NCI-H2196 treated with DMSO at 0.1 percent for 48 hours (cell line): Measurements from ENCODE around the gene QKI.

Source experiments
- DNase-seq: peaks from one replicate; lab custom pipeline; 2025; ENCODE audit not compliant: unreplicated experiment; lab: John Stamatoyannopoulos, UW

Gene QKI

DNA sequence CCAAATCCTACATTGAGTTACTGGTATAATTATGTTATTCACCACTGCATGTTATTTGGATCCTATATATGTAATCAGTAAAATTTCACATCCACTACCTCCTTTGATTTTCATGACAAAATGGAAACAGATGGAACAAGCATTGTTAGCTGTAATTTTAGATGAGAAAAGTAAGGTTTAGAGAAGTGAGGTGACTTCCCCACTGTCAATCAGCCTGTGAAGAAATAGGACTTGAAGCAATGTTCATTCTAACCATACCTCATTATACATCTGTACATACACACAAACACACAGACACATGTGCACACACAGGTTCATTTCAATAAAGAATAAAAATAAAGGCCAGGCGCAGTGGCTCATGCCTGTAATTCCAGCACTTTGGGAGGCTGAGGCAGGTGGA lies 23.7 kb upstream of the QKI start:
- DNase-seq, result no peak

DNA sequence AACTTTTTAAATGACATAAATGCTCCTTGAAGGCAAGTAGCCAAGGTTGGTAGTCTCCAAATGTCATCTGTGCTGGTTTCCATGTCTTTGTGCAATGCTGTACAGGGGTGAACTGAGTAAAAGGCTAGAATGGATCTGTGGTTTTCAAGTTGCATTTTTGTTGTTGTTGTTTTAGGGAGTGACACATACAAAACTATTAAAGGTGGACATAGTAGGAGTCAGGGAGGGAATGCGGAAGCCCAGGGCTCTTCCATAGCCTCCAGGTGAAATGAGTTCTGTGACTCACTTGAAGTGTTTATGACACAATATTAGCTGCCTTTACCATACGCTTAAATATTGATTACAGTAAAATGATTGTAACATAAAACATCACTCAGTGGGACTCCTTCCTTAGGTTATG lies 22.5 kb upstream of the QKI start:
- DNase-seq, result no peak

DNA sequence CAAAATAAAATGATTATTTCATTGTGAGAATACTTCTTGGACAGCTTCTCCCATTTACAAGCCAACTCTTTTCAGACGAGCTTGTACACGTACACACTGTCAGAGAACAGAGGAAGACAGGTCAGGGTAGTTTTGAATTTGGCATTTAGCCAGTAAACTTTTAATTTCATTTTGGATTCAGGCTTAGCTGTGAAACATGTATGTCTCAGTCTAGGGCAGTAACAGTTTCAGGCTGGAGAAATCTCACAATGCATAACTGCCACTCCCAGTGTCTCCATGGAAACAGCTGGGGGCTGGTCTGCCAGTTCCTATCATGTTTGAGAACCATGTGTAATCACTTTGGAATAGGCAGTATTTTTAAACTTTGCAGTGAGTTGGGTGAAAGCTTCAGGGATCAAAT lies 22.0 kb upstream of the QKI start:
- DNase-seq, result no peak

DNA sequence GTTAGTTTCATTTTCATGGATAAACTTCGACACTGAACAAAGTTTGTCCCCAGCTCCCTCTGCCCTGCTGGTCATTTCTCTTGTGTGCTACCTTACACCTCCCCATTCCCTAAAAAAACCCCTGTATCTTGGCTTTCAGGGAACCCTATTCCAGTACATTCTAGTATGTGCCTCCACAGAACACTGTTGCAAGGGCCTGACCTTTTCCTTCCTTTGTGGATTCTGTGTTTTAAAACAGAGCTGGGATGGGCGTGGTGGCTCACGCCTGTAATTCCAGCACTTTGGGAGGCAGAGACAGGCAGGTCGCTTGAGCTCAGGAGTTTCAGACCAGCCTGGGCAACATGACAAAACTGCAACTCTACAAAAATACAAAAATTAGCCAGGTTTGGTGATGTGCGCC lies 20.6 kb upstream of the QKI start:
- DNase-seq, result no peak

DNA sequence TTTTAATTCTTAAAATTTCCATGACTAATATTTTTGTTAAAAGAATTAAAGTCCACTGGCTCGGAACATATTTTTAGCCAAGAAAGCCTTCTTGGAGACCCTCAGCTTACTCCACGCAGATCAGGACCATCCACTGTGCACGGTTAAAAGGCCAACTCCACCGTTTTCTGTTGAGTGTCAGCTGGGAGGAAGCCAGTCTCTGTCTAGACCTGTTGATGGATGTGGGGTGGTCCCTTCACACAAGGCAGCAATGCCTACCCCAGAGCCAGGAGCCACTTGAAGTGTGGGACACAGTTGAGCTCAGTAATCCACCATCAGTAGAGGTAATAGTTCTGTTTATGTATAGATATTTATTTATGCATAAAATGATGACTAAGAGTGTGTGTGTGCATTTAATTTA lies 19.9 kb upstream of the QKI start:
- no peak for DNase-seq

DNA sequence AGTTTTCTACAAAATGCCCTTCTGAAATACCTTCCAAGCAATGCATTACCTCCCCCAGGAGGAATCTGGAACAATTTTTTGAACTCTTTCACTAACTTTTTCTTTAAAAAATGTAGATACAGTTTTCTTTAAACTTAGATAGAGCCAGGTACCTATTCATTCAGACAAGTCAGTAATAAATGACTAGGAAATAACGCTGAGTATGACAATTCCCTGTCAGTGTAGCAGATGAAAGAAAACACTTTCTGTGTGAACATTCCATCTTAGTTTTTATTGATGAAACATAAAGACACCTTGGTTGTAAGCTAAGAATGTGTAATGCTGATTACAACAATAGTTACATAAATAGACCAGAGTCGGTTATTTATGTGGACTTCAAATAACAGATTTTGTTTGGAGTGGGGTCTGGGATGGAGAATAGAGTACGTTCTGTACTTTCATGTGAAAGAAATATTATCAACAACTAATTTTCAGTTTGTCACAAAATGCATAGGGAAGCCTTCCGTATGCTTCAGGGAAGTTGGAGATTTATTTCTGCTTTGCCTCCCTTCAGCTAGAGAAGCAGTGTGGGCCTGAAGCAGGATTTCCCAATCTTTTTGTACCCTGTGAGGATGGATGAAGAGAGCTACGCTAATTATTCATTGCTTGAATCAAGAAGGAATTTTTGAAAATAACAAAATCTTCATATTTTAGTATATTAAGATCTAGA lies 19.2 kb upstream of the QKI start:
- no peak for DNase-seq

DNA sequence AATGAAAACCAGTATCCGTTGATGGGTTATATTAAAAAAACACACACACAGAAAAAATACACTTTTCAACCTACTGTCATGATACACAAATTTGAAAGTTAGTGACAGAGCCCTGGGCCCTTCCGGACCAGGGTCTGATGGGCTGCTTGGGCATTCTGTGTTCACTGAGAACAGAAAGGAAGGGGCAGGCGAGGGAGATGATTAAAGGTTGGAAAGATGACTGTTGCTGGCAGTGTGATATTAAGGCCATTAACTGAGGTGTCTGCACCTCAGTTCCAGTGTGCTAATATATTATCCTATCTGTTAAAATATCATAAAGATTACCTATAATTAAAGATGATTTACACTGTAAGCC lies 18.7 kb upstream of the QKI start:
- no peak for DNase-seq

DNA sequence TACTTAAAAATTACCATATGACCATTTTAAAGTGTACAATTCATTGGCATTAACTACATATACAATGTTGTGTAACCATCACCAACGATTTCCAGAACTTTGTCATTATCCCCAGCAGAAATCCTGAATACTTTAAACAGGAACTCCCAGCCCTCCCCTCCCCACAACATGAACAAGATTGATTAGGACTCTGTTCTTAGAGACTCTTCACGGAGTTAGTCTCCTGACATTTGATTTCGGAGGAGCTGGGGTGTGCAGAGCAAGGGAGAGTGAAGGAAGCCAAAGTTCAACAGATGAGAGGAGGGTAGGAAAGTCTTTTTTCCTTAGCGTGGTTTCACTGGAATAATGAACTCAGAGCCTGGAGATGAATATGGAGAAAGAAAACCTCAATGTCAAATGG lies 17.2 kb upstream of the QKI start:
- no peak for DNase-seq

DNA sequence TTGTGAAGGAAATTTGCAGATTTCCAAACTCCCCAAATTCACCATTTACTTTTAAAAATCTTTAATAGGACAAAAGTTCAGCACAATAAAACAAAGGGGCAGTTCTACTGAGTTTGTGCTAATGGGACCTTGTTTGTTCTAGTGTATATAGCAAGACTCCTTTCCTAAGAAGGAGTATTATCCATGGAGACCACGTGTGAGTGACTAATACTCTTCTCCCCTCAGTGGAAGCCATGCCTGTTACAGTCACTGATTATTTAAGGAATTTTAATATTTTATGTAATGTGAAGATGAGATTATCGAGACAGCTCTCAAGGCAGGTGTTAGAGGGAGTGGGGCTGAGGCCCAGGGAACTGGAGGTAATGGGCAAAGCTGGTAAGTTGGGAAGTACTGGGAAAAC lies 16.4 kb upstream of the QKI start:
- no peak for DNase-seq

DNA sequence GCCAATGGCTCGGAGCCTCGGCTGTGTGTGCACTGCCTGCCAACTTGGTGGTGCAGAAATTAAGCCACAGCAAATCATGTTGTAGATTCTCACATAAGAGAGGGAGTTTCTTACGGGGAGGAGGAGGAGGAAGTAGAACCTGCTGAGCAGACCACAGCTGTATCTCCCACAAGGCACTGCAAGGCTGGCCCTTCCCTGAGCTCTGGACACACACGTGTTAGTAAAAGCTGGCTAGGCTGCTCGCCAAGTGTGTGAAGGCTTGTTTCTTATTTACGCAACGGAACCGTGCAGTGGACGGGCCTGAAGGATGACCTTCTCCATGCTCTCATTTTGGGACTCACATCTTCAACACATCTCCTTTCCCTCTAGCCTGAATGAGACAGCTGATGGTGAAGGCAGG lies 15.7 kb upstream of the QKI start:
- no peak for DNase-seq

DNA sequence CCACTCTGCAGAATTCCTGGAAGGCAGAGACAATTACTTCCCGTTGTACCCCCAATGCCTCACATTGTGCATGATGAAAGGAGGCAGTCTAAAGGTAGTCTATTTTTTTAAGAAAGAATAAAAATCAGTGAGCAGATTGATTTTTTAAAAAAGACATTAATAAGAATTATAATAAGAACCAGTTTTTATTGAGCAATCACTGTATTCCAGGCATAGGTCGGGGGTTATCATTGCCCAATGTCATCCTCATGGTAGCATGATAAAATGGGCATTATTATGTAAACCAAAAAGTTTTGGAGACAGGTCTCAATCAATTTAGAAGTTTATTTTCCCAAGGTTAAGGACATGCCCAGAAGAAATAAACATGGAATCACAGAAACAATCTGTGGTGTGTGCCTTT lies 14.0 kb upstream of the QKI start:
- no peak for DNase-seq

DNA sequence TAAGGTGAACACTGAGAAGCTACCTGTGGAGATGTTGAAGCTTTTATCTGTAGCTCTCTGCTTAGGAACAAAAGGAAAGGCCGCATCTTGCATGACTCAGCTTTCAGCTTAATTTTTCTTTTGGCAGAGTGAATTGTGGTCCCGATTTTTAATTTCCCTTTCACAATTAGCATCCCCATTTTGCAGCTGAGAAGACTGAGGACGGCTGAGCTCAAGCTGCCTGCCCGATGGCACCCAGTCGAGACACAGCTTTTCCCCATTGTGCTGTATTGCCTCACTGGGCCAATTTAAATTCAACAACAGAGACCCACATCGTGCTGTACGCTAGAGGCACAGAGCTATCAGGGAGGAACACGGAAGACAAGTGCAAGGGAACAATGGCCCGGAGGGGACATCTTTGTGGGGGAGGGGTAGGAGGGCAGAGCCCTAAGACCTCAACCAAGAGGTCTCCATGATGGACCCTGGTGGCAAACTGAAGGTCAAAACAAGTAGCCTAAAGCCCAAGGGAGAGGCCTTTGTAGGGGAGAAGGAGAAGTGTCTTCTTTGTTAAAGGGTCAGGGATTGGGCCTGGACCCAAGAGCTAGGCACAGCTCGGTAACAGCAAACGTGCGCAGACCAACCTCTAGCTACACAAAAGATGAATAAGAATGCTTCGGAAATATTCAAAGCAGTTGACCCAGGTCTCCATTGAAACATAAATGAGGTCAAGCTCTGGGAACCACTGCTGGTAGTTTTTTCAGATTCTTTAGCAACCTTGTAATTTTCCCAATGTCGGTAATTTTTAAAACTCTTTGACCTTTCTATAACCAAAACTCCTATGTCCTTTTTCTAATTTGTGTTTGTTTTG lies 13.3 kb upstream of the QKI start:
- DNase-seq, result no peak

DNA sequence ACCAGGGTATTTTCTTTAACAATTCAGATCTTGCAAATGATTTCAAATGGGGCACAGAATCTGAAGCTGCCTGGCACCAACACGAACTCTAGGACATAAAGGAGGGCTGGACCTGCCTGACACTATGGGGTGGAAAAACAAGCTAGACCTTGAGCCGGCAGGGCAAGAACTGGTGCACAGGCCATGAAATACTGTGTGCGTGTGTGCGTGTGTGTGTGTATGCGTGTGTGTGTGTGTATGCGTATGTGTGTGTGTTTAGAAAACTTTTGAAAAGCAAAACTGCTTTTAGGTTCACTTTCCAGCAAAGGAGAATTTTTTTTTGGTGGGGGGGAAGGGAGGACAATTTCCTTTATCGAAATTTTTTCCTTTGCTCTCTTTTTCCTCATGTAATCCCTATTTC lies 11.9 kb upstream of the QKI start:
- DNase-seq, result no peak

DNA sequence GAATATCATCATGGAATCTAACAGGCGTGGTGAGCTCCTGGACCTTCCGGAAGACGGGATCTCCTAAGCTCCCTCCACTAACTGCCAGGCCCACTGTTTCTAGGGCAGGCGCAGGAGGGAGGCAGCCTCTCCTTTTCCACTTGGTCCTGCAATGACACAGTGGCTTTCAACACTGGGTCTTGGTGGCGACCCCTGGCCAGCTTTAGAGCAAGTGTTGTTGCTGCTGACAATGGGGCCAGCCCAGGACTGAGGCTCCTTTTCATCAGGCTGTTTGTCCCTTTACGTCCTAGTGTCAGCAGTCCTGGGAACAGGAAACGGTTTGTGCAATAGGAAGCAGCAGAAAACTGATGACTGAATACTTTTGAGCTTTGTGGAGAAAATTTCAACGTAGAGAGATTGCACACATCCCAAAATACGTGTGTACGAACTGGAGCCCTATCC lies 9.7 kb upstream of the QKI start:
- no peak for DNase-seq

DNA sequence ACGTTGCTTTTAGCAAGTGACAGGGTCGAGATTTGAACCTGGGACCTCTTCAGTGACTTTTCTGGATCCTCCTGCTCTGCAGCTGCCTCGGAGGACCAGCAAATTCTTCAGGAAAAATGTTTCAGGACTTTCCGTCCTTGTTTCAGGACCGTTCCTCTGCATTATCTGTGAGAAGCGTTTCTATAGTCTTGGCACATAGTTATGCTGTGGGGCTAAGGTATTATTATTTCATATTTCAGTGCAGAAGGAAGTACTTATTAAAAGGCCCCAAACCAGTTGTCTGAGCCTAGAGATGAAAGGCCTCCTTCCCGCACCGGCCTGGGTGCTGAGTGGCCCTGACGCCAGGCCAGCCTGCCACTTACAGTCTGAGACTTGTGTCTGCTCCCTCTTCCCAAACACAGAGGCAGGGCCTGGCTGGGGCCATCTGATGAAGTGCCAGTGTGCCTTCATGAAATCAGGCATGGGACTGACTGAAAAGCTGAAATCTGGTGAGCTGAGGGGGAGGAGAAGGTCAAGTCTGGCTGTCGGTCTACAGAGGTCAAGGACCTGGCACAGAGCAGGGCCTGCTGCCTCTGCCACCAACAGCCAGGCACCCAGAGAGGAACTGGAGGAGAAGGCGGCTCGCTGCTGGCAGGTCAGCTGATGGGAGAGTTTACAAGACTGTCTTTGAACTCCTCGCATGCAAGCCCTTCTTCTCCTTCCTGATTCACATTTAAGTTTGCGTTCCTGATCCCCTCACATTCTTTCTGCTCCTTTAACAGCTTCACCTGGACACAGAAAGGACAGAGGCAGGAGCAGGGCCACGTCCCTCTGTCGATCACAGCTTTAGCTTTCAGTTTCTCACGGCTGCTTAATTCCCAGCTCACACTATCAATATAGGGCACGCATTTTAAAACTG lies 8.9 kb upstream of the QKI start:
- no peak for DNase-seq

DNA sequence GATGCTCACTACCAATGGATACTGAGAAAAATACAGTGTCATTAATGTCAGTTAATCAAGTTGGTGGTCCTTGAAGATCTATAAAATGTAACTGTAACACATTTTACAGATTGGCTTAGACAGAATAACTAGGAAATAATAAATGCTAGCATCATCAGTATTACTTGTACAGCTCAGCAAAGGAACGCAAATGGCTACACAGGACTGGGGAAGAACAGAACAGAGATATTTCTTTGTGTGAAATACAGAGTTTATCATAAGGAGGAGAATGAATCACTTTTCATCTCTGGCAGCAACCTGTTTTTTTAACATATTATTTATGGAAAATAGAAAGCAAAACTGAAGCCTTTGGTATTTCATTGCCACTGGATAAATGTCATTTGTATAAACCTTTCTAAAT lies 8.2 kb upstream of the QKI start:
- DNase-seq, result no peak

DNA sequence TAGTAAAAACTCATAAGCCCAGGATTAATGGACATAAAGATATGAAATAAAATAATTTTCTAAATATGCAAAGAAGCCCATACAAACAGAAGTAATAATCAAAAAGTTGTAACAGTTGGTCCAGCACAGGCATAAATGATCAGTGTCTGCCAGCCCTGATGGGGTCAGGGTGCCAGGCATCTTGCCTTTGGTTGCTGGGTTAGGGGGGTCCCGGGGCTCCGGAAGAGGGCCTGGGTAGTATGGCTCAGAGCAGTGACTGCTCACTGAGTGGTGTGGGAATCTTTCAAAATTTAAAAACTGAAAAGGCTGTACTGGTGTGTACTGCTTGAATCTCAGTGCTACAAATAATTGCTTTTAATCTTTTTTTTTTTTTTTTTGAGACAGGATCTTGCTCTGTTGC lies 7.7 kb upstream of the QKI start:
- DNase-seq, result no peak

DNA sequence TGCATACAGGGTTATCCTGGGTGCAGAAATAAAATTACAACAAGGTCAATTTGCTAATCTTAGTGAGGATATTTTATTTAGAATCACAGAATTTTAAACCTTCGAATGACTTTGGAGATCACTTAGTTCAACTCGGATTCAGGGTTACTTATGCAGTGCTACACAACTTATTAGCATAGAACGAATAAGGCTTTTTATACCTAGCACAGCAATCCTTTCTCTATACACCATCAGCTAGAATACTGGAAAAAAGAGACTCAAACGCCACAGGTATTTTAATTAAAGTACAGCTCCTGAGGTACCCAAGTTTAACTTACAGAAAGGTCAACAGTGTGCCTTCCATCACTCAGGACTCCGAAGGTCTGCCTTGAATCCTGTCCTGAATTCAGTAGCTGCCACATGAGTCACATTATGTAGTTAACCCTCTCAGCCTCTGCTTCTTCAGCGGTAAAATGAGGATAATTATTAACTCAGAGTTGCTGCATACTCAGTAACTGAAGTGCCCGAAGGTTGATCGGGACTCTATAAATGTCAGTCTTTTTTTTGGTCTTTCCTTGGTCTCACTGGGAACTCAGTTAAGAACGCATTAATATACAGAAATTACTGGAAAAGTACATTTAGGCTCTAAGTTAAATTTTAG lies 6.0 kb upstream of the QKI start:
- no peak for DNase-seq

DNA sequence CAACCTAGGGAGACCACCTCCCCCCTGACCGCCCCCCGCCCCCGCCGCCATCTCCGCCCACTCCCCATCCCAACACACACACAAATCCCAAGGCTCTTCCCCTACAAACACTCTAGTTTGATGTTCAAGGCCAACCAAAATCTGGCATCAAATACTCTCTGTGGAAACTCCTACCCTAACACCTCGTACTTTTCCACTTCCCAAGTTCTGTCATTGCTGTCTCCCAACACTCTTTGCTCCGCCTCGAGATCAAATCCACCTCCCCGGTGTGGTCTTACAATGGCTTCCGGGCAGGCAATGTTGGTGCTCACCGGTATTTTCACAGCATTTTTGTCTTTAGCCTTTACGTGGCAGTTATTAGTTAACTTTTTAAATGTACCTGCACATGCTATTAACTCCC lies 4.8 kb upstream of the QKI start:
- no peak for DNase-seq

DNA sequence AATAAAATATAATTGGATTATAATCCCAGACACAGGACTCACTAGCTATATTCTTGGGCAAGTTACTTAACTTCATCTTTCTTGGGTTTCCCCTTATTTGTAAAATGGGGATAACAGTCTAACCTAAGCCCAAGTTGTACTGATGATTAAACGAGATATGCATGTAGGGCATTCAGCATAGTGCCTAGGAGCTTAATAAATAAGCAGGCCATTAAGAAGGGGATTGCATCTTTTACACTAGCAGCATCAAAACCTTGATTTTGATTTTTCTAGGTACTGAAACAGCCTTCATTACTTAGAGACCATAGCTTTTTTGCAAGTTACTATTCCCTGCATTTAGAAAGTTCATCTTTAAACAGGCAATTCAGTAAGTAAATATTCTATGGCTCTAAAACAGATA lies 2.2 kb upstream of the QKI start:
- no peak for DNase-seq

DNA sequence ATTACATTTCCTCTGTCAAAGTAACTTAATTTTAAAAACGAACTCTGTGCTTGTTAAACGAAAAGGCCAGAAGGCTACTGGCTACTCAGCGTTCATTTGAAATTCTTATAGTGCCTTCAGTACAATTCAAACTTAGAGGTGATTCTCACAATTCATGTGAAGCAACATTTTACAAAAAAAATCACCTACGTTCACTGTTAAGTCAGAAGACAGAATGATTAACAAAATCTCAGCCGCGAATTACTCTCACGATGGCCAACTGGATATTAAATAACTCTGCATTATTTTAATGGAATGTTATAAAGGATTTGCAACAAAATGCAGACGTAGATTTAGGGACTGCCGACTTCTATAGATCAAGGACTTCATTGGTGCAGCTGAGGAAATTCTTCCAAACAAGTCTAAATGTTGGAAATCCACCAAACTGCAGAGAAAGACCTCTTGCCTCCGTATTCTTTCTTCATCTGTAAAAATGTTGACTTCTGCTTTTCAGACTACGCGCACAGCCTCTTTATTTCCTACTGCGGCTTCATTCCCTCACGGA lies 1.6 kb upstream of the QKI start:
- DNase-seq, result no peak
